ENCODE measurements around the gene PLCB4.

Gene PLCB4

DNA sequence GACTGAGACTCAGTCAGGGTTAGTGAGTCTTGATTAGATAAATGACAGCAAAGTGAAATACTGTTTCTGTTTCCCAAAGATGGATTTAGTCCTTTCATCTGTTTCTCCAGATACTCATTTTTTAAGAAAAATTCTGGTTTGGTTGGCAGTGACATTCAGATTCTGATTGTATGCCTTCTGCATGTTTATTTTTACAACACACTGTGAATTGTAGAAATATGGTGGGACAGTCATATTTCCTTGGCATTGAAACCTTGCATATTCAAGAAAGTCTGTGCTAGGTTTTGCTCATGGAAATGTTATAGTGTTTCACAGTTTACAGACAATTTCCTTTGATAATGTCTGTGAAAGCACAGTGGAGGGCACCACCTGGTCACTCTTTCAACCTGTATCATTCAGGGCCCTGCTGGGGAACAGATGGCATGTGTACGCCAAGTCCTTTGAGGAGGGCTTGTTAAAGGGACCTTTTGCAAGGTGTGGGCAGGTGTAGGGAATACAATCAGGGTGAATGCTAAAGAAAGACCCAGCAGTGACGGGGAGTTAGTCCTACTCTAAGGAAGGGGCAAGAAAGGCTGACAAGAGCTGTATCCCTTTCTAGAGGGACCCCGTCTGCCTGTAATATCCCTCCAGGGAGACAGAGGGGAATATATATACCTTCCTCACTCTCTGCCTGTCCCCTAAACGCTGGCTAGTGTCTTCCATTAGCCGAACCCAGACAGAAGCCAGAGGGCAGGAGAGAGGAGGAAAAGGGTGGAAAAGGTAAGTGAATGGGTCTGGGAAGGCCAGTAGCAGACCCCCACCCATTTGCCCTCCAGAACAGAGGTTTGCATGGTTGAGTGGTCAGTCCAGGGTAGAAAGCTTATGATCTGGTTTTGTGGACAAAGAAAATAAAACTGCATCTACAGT, 10.2 kb downstream of the PLCB4 start:
- no peaks in the 10 kb centered on the region for H3K36me3 ChIP-seq (ENCODE audit: insufficient read depth, low read length)
- no peak overlapping the region for H3K9ac ChIP-seq (ENCODE audit: insufficient read length)
- H3K27ac ChIP-seq = no peak overlapping the region
- H3K9me3 ChIP-seq (ENCODE audit: low read depth, low read length) = no peaks in the 10 kb centered on the region
- no peak for TF ChIP-seq FOXP2 (optimal IDR thresholded peaks at IDR 0.05; ENCODE audit: control extremely low read depth, extremely low read length, insufficient read depth)
- TF ChIP-seq POLR2AphosphoS5 (IDR thresholded peaks at IDR 0.05; ENCODE audit: borderline replicate concordance, low read depth, low read length) = no peak
- TF ChIP-seq EZH2 (IDR thresholded peaks at IDR 0.05) = no peak
- no peak overlapping the region for H3K4me3 ChIP-seq
- DNase-seq (ENCODE audit: low read depth, low spot score) = no peak

DNA sequence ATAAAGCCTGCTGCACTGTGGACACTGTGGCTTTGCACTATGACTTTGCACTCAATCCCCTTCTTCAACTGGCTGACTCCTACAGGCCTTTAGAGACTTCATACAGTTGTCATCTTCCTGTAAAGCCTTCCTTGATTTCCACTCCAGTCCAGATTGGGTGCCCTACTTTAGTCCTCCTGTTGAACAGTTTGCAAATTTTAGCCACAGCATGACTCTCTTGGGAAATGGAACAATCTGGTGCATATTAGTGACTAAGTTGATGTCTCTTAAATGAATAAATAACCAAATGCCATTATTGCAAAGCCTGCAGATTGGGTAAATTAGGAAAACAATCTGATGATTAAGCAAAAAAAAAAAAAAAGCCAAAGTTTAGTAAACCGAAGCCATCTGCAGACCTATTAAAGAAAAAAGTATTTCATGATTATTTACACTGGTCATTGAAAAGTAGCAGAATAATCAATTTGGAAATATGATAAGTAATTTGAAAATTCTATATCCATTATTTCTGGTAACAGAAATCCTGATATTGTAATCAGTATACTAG, 12.6 kb downstream of the PLCB4 start:
- TF ChIP-seq POLR2AphosphoS5 (IDR thresholded peaks at IDR 0.05; ENCODE audit: borderline replicate concordance, low read depth, low read length) (no peak), FOXP2 (optimal IDR thresholded peaks at IDR 0.05; ENCODE audit: control extremely low read depth, extremely low read length, insufficient read depth) (no peak), EZH2 (IDR thresholded peaks at IDR 0.05) (no peak)
- DNase-seq (ENCODE audit: low read depth, low spot score) = no peak
- Histone ChIP-seq H3K4me3 (no peak overlapping the region), H3K36me3 (ENCODE audit: insufficient read depth, low read length) (no peaks in the 10 kb centered on the region), H3K9ac (ENCODE audit: insufficient read length) (no peak overlapping the region), H3K27ac (no peak overlapping the region), H3K9me3 (ENCODE audit: low read depth, low read length) (no peaks in the 10 kb centered on the region)

DNA sequence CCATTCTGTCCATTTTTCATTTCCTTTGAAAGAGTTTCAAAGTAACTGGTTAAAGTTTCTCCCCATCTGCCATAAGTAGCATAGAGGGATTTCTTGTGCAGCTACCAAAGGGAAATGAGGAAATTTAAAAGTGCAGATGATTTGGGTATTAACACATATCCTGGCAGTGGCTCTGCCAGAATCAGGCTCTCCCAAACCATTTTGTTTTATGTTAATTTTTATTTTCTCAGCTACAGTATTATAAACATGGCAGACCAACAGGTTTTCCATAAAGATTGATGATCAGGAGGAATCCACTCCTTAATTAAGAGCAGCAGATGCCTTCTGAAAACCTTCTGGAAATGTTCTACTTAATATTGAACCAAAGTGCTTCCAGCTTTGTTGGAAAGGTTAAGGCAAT, 13.9 kb downstream of the PLCB4 start:
- Histone ChIP-seq H3K9ac (ENCODE audit: insufficient read length) (no peak overlapping the region), H3K4me3 (no peak overlapping the region), H3K36me3 (ENCODE audit: insufficient read depth, low read length) (no peaks in the 10 kb centered on the region), H3K27ac (no peak overlapping the region; the same call in 1 of the 2 replicates), H3K9me3 (ENCODE audit: low read depth, low read length) (no peaks in the 10 kb centered on the region)
- TF ChIP-seq EZH2 (IDR thresholded peaks at IDR 0.05) (no peak), POLR2AphosphoS5 (IDR thresholded peaks at IDR 0.05; ENCODE audit: borderline replicate concordance, low read depth, low read length) (no peak), FOXP2 (optimal IDR thresholded peaks at IDR 0.05; ENCODE audit: control extremely low read depth, extremely low read length, insufficient read depth) (no peak)
- no peak for DNase-seq (ENCODE audit: low read depth, low spot score)

DNA sequence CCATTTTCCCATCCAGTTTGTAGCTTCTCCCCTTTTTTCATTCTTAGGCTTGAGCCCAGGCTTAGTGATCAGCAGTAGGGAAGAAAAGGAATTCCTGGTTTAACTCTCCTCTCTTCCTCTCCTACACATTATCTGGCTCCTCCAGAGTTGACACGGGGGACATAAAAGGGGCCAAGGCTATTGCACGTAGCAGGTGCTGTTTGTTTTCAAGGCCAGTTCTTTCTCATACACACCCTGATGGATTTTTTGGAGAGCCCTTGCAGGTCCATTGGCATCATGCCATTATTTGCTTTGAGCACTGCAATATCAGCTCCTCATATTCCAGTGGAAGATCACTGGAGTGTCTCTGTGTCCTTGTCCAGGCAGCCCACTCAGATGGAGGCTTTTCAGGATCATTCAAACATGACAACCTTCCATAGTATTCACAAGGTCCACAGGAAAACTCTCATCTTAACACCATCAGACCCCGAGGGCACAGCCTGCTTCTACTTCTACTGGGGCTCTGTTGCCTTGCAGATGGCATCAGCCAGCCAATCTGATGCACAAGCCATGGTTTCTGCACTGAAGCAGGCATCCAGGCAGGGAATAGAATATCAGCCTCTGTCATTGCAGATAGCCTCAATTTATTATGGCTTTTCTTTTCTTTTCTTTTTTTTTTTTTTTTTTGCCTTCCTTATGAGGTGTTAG, 18.8 kb downstream of the PLCB4 start:
- H3K9ac ChIP-seq (ENCODE audit: insufficient read length) = no peak overlapping the region
- TF ChIP-seq EZH2 (IDR thresholded peaks at IDR 0.05) (no peak), FOXP2 (optimal IDR thresholded peaks at IDR 0.05; ENCODE audit: control extremely low read depth, extremely low read length, insufficient read depth) (no peak), POLR2AphosphoS5 (IDR thresholded peaks at IDR 0.05; ENCODE audit: borderline replicate concordance, low read depth, low read length) (no peak)
- H3K36me3 ChIP-seq (ENCODE audit: insufficient read depth, low read length) = no peaks in the 10 kb centered on the region
- DNase-seq (ENCODE audit: low read depth, low spot score) = no peak
- no peaks in the 10 kb centered on the region for H3K9me3 ChIP-seq (ENCODE audit: low read depth, low read length)
- no peak overlapping the region for H3K4me3 ChIP-seq
- no peak overlapping the region for H3K27ac ChIP-seq

DNA sequence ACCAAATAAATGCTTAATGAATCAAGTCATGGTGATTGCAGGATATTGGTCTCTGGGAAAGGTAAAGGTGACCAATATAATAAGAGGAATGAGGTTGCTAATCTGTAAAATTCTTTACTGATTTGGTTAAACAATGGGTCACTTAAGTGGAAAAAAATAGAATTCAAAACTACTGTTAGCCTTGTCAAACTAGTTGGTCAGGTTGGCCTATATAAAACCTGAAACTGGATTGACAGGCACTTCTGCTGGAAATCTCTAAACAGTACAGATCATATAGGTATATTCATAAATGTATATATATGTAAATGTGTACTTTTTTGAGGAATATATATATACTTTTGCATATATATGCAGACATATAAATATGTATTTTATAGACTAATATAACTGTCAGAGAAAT, 19.7 kb downstream of the PLCB4 start:
- no peak for DNase-seq (ENCODE audit: low read depth, low spot score)
- no peak overlapping the region for H3K27ac ChIP-seq
- H3K9ac ChIP-seq (ENCODE audit: insufficient read length) = no peak overlapping the region

DNA sequence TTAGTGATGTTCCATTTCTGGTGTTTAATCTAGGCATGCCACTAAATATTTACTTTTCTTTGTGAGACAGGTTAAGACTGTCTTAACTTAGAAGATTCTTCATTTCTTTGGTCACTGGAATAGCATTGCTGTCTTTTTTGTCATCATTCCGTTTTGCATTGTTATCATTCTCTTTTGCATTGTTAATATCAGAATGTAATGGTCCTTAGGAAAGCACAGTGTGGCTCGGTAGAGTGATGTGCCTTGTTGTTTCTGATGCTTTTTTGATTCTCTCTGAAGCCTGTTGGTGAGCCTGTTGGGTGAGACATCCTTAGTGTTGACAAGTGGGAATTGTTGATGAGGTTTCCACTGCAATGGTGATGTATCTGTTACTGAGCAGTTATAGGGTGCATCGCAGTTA, 23.2 kb downstream of the PLCB4 start:
- Histone ChIP-seq H3K9ac (ENCODE audit: insufficient read length) (no peak overlapping the region), H3K27ac (no peak overlapping the region), H3K36me3 (ENCODE audit: insufficient read depth, low read length) (no peaks in the 10 kb centered on the region), H3K4me3 (no peak overlapping the region), H3K9me3 (ENCODE audit: low read depth, low read length) (no peaks in the 10 kb centered on the region)
- no peak for TF ChIP-seq FOXP2 (optimal IDR thresholded peaks at IDR 0.05; ENCODE audit: control extremely low read depth, extremely low read length, insufficient read depth)
- no peak for TF ChIP-seq POLR2AphosphoS5 (IDR thresholded peaks at IDR 0.05; ENCODE audit: borderline replicate concordance, low read depth, low read length)
- no peak for TF ChIP-seq EZH2 (IDR thresholded peaks at IDR 0.05)
- DNase-seq (ENCODE audit: low read depth, low spot score) = no peak

More for the DNA sequence above, 19.7 kb downstream of the PLCB4 start:
- H3K36me3 ChIP-seq (ENCODE audit: insufficient read depth, low read length) = no peaks in the 10 kb centered on the region
- no peak overlapping the region for H3K4me3 ChIP-seq
- TF ChIP-seq EZH2 (IDR thresholded peaks at IDR 0.05) = no peak
- TF ChIP-seq FOXP2 (optimal IDR thresholded peaks at IDR 0.05; ENCODE audit: control extremely low read depth, extremely low read length, insufficient read depth) = no peak
- TF ChIP-seq POLR2AphosphoS5 (IDR thresholded peaks at IDR 0.05; ENCODE audit: borderline replicate concordance, low read depth, low read length) = no peak
- no peaks in the 10 kb centered on the region for H3K9me3 ChIP-seq (ENCODE audit: low read depth, low read length)

DNA sequence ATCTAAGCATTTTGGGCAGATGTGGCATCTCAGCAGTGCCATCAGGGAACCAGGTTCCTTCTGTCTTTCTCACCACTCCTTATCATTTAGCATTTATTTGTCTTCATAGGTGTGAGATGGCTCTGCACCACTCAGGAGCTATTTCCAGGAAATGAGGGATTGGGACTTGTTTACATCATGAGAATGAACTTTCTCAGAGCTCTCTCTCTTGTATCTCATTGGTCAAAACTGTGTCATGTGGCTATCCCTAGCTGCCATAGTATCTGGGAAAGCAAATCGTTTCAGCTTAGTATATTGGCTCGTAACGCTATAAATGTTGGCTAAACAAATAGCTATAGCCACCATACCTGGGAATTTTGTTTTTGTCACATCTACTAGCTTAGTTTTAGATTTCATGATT, 23.8 kb downstream of the PLCB4 start:
- Histone ChIP-seq H3K9ac (ENCODE audit: insufficient read length) (no peak overlapping the region), H3K4me3 (no peak overlapping the region), H3K9me3 (ENCODE audit: low read depth, low read length) (no peaks in the 10 kb centered on the region), H3K36me3 (ENCODE audit: insufficient read depth, low read length) (no peaks in the 10 kb centered on the region), H3K27ac (no peak overlapping the region)
- no peak for TF ChIP-seq EZH2 (IDR thresholded peaks at IDR 0.05)
- TF ChIP-seq POLR2AphosphoS5 (IDR thresholded peaks at IDR 0.05; ENCODE audit: borderline replicate concordance, low read depth, low read length) = no peak
- no peak for TF ChIP-seq FOXP2 (optimal IDR thresholded peaks at IDR 0.05; ENCODE audit: control extremely low read depth, extremely low read length, insufficient read depth)
- DNase-seq (ENCODE audit: low read depth, low spot score) = no peak

DNA sequence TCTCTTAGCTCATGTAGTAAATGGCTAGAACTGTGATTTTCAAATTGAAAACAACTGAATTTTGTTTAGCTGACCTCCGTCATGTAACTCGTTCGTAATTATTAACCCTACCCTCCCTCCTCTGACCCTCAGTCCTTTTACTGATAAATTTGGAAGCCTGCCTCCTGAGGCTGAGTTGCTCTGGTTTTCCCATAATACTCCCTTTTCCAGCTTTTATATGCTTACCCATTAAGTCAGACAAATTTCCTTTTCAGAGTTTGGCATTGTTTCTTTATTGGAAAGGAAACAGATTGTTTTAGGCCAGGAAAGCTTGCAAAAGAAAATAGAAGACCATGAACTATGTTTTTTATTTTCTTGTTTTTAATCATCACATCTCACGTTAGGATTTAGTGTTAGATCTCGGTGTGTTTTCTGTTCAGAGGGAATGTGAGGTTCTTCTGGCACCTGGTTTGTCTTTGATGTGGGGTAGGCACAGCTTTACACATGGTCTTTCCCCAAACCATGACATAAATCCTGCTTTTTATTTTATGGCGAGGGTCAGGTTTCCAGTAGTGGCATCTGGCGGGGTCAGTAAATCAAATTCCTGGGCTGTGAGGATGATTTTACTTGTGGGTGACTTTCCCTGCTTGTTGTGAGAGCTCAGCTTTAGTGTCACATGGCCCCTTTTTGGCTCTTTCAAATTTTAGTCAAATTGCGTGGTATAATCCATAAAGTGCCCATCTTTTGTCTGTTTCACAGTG, 24.5 kb downstream of the PLCB4 start:
- H3K27ac ChIP-seq = no peak overlapping the region
- no peaks in the 10 kb centered on the region for H3K9me3 ChIP-seq (ENCODE audit: low read depth, low read length)

More for the DNA sequence above, 24.5 kb downstream of the PLCB4 start:
- Histone ChIP-seq H3K4me3 (no peak overlapping the region), H3K36me3 (ENCODE audit: insufficient read depth, low read length) (no peaks in the 10 kb centered on the region), H3K9ac (ENCODE audit: insufficient read length) (no peak overlapping the region)
- no peak for DNase-seq (ENCODE audit: low read depth, low spot score)
- TF ChIP-seq EZH2 (IDR thresholded peaks at IDR 0.05) (no peak), POLR2AphosphoS5 (IDR thresholded peaks at IDR 0.05; ENCODE audit: borderline replicate concordance, low read depth, low read length) (no peak)
